Ramos (cell line): Measurements from ENCODE around the gene DISP3.

Experiments
- in situ Hi-C: fragments of 300-500 bp; cut with MboI; formaldehyde crosslinking; loops from one replicate; pipeline ENCODE4 v1.14.3; 2022; ENCODE audit warnings: low sequenced_read_pairs; ENCODE audit not compliant: unreplicated experiment

DISP3 gene

GRCh38 chr1:11525516-11525915 is 46.6 kb downstream of the DISP3 start:
- in situ Hi-C loops = no loop called here

- in situ Hi-C loops = no loop called here
These were observed 47.3 kb downstream of the DISP3 start for GRCh38 chr1:11526071-11526895.

GRCh38 chr1:11527541-11528452 is 48.8 kb downstream of the DISP3 start:
- in situ Hi-C loops = no loop called here

DNA sequence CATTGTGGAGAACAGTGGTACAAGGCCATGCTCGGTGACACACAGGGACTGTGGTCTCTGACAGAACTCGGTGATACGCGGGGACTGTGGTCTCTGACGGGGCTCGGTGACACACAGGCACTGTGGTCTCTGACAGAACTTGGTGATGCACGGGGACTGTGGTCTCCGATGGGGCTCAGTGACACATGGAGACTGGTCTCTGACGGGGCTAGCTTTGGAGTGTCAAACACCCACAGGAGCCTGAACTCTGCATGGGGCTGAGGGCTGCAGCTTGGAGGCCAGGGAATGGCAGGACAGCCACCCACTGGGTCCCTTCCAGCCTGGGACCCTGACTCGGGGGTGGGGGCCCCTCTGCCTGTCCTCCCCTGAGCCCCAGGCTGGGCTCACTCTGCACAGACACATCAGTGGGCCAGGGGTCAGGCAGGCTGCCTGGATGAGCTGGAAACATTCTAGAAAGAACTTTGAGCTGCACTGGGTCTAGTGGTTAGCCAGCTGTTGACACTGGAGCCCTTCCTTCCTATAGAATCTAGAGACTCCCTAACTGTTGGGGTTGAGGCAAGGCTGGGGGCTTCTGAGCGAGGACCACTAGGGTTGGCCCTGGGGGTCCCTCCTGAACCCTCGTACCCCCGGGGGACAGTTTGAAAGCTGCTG is 49.8 kb downstream of the DISP3 start:
- in situ Hi-C loops = no loop called here

DNA sequence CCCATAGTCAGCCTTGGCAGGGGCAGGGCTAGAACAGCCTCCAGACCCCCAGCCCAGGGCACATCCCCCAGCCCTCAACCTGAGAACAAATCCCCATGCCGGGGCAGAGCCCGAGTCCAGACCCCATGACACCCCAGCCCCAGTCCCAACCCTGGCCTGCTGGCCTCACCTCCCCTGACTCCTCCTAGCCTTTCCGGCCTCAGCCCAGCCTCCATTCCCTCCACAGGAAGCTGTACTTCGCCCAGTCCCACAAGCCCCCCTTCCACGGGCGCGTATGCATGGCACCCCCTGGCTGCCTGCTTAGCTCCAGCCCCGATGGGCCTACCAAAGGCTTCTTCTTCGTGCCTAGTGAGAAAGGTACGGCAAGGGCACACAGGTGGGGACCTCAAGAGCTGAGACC is 50.4 kb downstream of the DISP3 start:
- in situ Hi-C loops = no loop called here

- in situ Hi-C loops = no loop called here
These were observed 51.1 kb downstream of the DISP3 start for GRCh38 chr1:11529763-11530730.

- in situ Hi-C loops = no loop called here
These were observed 51.9 kb downstream of the DISP3 start for GRCh38 chr1:11530731-11531311.

GRCh38 chr1:11531314-11531870 is 52.4 kb downstream of the DISP3 start:
- in situ Hi-C loops = no loop called here

DNA sequence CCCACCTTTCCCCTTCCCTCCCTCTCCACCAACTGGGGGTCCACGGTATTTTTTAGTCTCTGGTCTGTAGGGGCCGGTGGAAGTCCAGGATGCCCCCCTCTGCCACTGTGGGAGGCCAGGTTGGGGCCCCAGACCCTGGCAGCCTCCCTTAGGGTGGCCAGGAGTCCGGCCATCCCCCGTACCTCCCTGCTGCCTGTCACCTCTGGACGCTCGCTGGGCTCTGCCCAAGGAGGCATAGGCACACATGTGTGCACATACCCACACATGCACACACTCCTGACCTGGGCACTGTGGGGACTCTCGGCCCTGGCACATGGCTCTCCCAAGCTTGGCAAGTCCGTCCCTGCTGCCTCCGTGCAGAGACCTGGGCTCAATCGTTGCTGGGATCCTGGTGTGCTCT is 53.0 kb downstream of the DISP3 start:
- in situ Hi-C loops = no loop called here

DNA sequence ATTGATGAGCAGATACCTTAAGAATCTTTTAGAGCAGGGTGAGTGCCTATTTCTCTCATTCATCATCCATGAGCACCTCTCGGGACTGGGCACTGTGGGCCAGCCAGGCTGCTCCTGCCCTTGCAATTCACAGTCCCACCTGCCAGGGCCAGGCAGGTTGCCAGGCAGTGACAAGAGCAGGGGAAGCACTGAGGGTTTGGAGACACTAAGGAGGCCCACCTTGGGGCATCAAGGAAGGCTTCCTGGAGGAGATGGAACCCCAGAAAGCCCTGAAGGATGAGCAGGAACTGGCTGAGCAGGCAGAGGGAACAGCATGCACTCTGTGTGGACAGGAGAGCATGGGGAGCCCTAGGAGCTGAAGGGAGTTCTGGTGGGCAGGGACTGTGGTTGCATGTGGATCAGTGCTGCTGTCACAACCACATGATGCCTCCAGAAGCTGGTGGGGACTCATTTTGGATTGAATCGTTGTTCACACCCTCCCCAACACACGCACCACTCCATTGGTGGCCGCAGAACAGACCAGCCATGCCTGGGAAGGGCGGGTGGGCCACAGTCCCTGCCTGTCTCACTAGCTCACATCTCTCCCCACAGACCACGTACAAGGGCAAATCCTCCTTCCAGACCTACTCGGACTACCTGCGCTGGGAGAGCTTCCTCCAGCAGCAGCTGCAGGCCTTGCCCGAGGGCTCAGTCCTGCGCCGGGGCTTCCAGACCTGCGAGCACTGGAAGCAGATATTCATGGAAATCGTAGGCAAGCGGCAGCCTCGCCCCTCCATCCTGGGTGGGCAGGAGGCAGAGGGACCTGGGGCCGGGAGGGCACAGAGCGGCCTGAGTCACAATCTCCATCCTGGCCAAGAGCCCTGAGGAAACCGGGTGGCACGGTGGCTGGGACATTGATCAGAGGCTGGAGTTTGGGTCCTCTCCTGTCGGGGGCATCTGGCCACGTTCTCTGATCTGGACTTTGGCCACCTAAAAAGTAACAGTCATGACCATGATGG is 55.1 kb downstream of the DISP3 start:
- in situ Hi-C loops = no loop called here

DNA sequence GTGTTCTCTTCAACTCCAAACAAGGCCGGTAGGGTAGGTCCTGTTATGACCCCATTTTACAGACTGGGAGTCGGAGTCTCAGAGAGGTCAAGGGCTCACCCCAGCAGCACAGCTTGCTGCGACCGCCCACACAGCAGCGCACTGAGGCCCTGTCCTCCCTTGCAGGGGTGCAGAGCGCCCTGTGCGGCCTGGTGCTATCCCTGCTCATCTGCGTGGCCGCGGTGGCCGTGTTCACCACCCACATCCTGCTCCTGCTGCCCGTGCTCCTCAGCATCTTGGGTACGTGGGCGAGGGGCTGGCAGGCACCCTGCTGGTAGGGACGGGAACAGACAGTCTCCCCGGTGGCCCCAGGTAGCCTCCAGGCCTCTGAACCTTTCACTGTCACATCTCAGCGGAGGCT is 55.9 kb downstream of the DISP3 start:
- in situ Hi-C loops = no loop called here

- in situ Hi-C loops = no loop called here
These were observed 56.4 kb downstream of the DISP3 start for GRCh38 chr1:11535316-11535715.

GRCh38 chr1:11535761-11536572 is 57.0 kb downstream of the DISP3 start:
- in situ Hi-C loops = no loop called here

DNA sequence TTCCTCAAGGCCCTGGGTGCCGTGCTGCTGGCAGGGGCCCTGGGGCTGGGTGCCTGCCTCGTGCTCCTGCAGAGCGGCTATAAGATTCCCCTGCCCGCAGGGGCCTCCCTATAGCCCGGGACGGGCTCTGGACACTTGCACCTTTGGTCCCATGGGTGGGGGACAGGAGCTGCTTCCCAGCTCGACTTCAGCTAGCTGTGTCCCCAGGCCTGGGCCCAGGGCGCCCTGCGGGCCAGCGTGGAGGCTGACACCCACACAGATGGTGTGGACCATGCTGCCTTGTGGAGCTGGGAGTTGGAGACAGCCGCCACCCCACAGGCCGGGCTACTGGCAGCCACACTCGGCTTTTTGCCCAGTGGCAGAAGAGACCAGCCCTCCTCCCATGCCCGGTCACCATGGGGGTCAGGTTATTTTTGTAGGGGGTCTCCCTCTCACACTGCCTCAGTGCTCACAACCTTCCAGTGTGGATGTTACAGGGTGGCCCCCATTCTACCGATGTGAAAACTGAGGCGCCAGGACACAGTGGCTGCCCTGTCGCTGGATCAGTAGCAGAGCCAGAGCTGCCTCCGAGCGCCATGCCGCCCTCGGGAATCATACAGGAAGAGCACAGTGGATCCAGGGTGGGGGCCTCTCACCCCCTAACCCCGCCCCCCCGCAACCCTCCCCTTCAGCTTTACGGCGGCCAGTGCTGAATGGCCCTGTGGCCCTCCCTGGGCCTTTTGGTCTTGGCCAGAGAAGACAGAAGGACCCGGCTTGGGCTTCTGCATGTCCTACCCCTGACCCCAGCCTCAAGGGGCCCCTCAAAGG is 57.8 kb downstream of the DISP3 start:
- in situ Hi-C loops = no loop called here

DNA sequence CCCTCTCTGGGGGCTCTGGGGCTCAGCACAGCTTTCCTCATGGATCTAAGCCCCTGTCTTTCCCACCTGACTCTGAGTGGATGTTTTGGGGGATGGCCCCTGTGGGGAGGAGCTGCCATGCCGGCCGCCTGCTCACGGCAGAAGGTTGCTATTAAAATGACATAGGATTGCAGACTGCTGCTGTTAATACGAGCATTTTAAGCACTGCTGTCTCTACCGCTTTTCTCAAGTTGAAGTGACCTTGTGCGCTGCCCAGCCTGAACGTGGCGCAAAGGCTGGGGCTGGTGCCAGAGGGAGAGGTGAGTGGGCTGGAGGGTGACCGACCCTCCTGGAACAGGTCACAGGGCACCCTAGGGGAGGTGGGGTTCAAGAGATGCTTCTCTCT is 58.4 kb downstream of the DISP3 start:
- in situ Hi-C loops = no loop called here

GRCh38 chr1:11537854-11538591 is 59.1 kb downstream of the DISP3 start:
- in situ Hi-C loops = no loop called here
